HepG2 (cell line): ENCODE measurements around the gene PRKRIP1.

ENCODE experiments used
- CC2D1A ChIP-seq: sonication (generic); formaldehyde crosslinking; IDR thresholded peaks from 2 replicates; pipeline ENCODE4 v1.8.1; 2023; ENCODE audit warnings: mild to moderate bottlenecking, missing genetic modification reagents
- HOXA7 ChIP-seq: sonication (generic); formaldehyde crosslinking; IDR thresholded peaks from 2 replicates; pipeline ENCODE4 v1.8.1; 2022; ENCODE audit warnings: mild to moderate bottlenecking, missing genetic modification reagents, moderate library complexity
- RBM39 ChIP-seq: fragments of 200-400 bp; formaldehyde crosslinking; IDR thresholded peaks from one replicate; pipeline ENCODE4 v1.6.1; 2018; ENCODE audit warnings: antibody characterized with exemption, mild to moderate bottlenecking, low read depth, low read length; ENCODE audit not compliant: poor library complexity, severe bottlenecking
- ZBTB7A ChIP-seq: sonication (generic); formaldehyde crosslinking; IDR thresholded peaks from 2 replicates; pipeline ENCODE4 v1.8.0; 2022; ENCODE audit warnings: mild to moderate bottlenecking, missing genetic modification reagents
- TF ChIP-seq, protein P1 (sequence below), 2 experiments: sonication (generic) in 1 of 2; formaldehyde crosslinking in 1 of 2; IDR thresholded peaks; 2 replicates each; pipeline versions ENCODE4 v1.5.1 to v1.6.1; 2011 to 2020; ENCODE audit warnings: borderline replicate concordance in 1 of 2, low read depth in 1 of 2, low read length in 1 of 2, mild to moderate bottlenecking in 1 of 2, missing genetic modification reagents in 1 of 2, moderate library complexity in 1 of 2
- TF ChIP-seq, protein P2 (sequence below): sonication (generic); formaldehyde crosslinking; IDR thresholded peaks from 2 replicates; pipeline ENCODE4 v1.4.0; 2020; ENCODE audit warnings: missing genetic modification reagents, borderline replicate concordance
- TF ChIP-seq, protein P3 (sequence below): IDR thresholded peaks from 2 replicates; pipeline ENCODE4 v1.6.1; 2016; ENCODE audit warnings: missing compliant biosample characterization, missing genetic modification reagents, borderline replicate concordance
- TF ChIP-seq, protein P4 (sequence below): IDR thresholded peaks from 2 replicates; pipeline ENCODE4 v1.6.1; 2016; ENCODE audit warnings: low read depth, borderline replicate concordance

DNA sequence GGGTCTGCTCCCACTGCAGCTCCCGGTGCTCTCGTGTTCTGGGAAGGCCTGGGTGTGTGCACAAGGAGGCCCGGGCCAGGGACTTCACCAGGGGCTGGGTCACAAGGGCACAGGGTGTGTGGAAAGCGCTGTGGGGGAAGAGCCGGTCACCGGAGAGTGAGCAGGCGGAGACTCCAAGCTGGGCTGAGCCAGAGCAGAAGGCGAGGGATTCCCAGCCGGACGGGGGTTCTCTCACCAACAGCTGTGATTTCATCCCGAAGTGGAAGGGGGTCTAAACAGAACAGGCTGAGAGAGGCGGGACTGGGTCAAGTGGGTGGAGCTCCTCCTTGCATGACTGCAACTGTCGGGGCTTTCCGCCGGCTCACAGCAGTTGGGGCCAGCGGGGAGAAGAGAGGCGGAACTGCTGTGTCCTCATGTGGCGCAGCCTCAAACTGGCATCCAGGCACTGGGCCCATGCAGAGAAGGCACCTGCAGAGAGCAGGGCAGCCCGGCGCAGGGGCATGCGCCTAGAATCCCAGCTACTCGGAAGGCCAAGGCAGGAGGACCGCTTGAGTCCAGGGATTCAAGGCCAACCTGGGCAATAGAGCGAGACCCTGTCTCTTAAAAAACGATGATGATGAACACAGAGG lies 29.6 kb downstream of the PRKRIP1 start:
- TF ChIP-seq, protein P1, sequence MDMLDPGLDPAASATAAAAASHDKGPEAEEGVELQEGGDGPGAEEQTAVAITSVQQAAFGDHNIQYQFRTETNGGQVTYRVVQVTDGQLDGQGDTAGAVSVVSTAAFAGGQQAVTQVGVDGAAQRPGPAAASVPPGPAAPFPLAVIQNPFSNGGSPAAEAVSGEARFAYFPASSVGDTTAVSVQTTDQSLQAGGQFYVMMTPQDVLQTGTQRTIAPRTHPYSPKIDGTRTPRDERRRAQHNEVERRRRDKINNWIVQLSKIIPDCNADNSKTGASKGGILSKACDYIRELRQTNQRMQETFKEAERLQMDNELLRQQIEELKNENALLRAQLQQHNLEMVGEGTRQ (IDR thresholded peaks at IDR 0.05; ENCODE audit: low read depth, low read length): no peak
- TF ChIP-seq, protein P1 (CRISPR knock-in tag; IDR thresholded peaks at IDR 0.05; ENCODE audit: borderline replicate concordance): no peak
- TF ChIP-seq, protein P2, sequence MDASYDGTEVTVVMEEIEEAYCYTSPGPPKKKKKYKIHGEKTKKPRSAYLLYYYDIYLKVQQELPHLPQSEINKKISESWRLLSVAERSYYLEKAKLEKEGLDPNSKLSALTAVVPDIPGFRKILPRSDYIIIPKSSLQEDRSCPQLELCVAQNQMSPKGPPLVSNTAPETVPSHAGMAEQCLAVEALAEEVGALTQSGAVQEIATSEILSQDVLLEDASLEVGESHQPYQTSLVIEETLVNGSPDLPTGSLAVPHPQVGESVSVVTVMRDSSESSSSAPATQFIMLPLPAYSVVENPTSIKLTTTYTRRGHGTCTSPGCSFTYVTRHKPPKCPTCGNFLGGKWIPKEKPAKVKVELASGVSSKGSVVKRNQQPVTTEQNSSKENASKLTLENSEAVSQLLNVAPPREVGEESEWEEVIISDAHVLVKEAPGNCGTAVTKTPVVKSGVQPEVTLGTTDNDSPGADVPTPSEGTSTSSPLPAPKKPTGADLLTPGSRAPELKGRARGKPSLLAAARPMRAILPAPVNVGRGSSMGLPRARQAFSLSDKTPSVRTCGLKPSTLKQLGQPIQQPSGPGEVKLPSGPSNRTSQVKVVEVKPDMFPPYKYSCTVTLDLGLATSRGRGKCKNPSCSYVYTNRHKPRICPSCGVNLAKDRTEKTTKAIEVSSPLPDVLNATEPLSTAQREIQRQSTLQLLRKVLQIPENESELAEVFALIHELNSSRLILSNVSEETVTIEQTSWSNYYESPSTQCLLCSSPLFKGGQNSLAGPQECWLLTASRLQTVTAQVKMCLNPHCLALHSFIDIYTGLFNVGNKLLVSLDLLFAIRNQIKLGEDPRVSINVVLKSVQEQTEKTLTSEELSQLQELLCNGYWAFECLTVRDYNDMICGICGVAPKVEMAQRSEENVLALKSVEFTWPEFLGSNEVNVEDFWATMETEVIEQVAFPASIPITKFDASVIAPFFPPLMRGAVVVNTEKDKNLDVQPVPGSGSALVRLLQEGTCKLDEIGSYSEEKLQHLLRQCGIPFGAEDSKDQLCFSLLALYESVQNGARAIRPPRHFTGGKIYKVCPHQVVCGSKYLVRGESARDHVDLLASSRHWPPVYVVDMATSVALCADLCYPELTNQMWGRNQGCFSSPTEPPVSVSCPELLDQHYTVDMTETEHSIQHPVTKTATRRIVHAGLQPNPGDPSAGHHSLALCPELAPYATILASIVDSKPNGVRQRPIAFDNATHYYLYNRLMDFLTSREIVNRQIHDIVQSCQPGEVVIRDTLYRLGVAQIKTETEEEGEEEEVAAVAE: no peak
- TF ChIP-seq HOXA7 (CRISPR knock-in tag) (no peak), RBM39 (no peak), CC2D1A (CRISPR knock-in tag) (no peak), ZBTB7A (CRISPR knock-in tag) (no peak)
- TF ChIP-seq, protein P3, sequence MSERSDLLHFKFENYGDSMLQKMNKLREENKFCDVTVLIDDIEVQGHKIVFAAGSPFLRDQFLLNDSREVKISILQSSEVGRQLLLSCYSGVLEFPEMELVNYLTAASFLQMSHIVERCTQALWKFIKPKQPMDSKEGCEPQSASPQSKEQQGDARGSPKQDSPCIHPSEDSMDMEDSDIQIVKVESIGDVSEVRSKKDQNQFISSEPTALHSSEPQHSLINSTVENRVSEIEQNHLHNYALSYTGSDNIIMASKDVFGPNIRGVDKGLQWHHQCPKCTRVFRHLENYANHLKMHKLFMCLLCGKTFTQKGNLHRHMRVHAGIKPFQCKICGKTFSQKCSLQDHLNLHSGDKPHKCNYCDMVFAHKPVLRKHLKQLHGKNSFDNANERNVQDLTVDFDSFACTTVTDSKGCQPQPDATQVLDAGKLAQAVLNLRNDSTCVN (CRISPR knock-in tag): no peak
- TF ChIP-seq, protein P4, sequence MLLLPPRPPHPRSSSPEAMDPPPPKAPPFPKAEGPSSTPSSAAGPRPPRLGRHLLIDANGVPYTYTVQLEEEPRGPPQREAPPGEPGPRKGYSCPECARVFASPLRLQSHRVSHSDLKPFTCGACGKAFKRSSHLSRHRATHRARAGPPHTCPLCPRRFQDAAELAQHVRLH: no peak
